Body of pancreas (tissue), 4 donors: ENCODE results near the gene THSD8. TPM values are rescaled to one million over a fixed set of nuclear protein-coding genes. Genes with fewer than 3 reads are reported as not detected.

Source experiments
- ATAC-seq: fragments of 150-250 bp; one replicate; pipeline ENCODE4 v1.9.1; 2016
- DNase-seq, 4 donors: peaks; one replicate each; pipeline ENCODE4 v3.0.0-alpha.2; 2019
- H3K27ac ChIP-seq, 4 donors: fragments of 200-600 bp; sonication (generic); 1 replicate in 3 of 4; 2 replicates in 1 of 4; pipeline versions ENCODE4 v1.5.1 to v1.6.1; 2016 to 2019; ENCODE audit warnings: mild to moderate bottlenecking in 1 of 4, mixed read lengths in 1 of 4, moderate library complexity in 1 of 4
- H3K27me3 ChIP-seq, 2 donors: fragments of 200-600 bp; sonication (generic); one replicate each; pipeline ENCODE4 v1.6.0; 2016; ENCODE audit warnings: mild to moderate bottlenecking in 1 of 2
- H3K36me3 ChIP-seq, 2 donors: fragments of 200-600 bp; sonication (generic); replicated peaks in 1 of 2; 2 replicates each; pipeline ENCODE4 v1.5.1; 2016; ENCODE audit warnings: low read depth in 2 of 2; ENCODE audit not compliant: insufficient read depth in 1 of 2
- H3K4me1 ChIP-seq: fragments of 200-600 bp; sonication (generic); one replicate; pipeline ENCODE4 v1.6.0; 2016
- H3K4me3 ChIP-seq, 2 donors: fragments of 200-600 bp; sonication (generic); 1 replicate in 1 of 2; 2 replicates in 1 of 2; pipeline ENCODE4 v1.5.1; 2016 to 2019
- H3K9me3 ChIP-seq, 3 donors: fragments of 200-600 bp; sonication (generic); 1 replicate in 2 of 3; 2 replicates in 1 of 3; pipeline ENCODE4 v1.5.1; 2016
- POLR2A ChIP-seq, 3 donors: fragments of 450-650 bp; IDR thresholded peaks; one replicate each; pipeline ENCODE4 v1.6.1; 2016; ENCODE audit warnings: antibody characterized with exemption in 3 of 3, mild to moderate bottlenecking in 2 of 3
- WGBS, 2 donors: methylation state at CpG; one replicate each; pipeline ENCODE4 v1.1.5; 2017; 5-methylcytosine and 5-hydroxymethylcytosine counted together
- intact Hi-C: fragments of 100-400 bp; cut with DNase I; formaldehyde crosslinking; loops from one replicate; pipeline ENCODE4 v1.15.1; 2023
- total RNA-seq, 2 donors: library from RNA; depleted of rRNA; stranded (reverse); fragments of >200 nt; gene quantifications; one replicate each; pipeline ENCODE4 v1.1.0, GENCODE V29; 2016
- TF ChIP-seq, protein P1 (sequence below), 7 experiments: fragments of 450-650 bp in 4 of 7; fragments of 200-600 bp in 3 of 7; sonication (generic) in 3 of 7; IDR thresholded peaks; one replicate each; pipeline ENCODE4 v1.5.1; 2016 to 2019; ENCODE audit warnings: antibody characterized with exemption in 7 of 7

THSD8 gene
- total RNA-seq, 2 donors from 2014 or later = not detected

DNA sequence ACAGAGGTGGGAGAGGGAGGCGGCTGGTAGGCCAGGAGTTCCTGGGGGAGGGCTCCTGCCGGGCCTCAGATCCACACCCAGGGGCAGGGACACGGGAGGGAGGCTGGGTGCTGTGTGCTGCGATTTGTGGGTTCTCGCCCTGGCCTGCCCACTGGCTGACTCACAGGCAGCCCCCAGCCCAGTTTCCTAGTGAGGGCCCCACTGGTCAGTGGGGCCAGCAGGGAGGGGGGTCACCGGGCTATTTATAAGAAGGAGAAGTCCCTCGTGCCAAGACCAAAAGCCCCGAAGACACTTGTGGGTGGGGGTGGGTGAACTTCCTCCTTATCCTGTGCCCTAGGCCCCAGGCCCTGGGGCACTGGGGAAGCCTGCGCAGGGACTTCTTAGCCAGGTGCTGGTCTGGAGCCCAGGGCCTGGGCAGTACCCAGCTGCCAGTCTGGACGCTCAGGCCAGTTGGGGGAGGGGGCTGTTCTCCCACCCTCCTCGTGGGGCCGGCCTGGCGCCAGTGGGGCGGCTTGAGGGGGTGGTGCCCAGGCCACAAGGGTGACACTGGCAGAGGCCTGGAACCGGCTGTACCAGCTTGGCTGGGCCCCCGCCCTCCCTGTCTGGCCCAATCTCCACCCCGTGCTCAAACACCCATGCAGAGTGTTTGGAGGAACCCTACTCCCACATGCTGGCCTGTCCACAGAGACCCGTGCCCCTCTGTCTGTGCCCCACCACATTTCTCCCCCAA, 15.6 kb upstream of the THSD8 start:
- 29 to 34% methylated on average over 7 to 18 of the region's 18 CpGs for WGBS, 2 donors
- DNase-seq (peak; percentile 89 to 96 (median 92)), ATAC-seq (peak; percentile 42)
- intact Hi-C loops = no loop called here
- H3K9me3 ChIP-seq = no peaks in the 10 kb centered on the region
- H3K4me1 ChIP-seq = peaks cover 92% of the 10 kb centered on the region
- H3K27ac ChIP-seq = peak overlapping the region; percentile 78 to 100 (median 96)
- no peaks in the 10 kb centered on the region for H3K27me3 ChIP-seq
- no peak overlapping the region for H3K4me3 ChIP-seq
- TF ChIP-seq POLR2A (IDR thresholded peaks at IDR 0.05) = peak; percentile 54 to 67 (median 64)
- TF ChIP-seq, protein P1, sequence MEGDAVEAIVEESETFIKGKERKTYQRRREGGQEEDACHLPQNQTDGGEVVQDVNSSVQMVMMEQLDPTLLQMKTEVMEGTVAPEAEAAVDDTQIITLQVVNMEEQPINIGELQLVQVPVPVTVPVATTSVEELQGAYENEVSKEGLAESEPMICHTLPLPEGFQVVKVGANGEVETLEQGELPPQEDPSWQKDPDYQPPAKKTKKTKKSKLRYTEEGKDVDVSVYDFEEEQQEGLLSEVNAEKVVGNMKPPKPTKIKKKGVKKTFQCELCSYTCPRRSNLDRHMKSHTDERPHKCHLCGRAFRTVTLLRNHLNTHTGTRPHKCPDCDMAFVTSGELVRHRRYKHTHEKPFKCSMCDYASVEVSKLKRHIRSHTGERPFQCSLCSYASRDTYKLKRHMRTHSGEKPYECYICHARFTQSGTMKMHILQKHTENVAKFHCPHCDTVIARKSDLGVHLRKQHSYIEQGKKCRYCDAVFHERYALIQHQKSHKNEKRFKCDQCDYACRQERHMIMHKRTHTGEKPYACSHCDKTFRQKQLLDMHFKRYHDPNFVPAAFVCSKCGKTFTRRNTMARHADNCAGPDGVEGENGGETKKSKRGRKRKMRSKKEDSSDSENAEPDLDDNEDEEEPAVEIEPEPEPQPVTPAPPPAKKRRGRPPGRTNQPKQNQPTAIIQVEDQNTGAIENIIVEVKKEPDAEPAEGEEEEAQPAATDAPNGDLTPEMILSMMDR (IDR thresholded peaks at IDR 0.05) = no peak
- no peaks in the 10 kb centered on the region for H3K36me3 ChIP-seq

DNA sequence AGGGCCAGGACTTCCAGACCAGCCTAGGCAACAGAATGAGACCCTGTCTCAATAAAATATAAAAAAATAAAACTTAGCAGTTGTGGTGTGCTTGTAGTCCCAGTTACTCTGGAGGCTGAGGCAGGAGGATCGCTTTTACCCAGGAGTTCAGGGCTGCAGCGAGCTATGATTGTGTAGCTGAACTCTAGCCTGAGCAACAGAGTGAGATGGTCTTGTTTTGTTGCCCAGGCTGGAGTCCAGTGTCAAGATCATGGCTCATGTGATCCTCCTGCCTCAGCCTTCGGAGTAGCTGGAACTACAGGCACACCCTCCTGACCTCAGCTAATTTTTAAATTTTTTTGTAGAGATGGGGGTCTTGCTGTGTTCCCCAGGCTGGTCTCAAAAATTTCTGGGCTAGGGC, 14.9 kb upstream of the THSD8 start:
- no peaks in the 10 kb centered on the region for H3K36me3 ChIP-seq
- no peaks in the 10 kb centered on the region for H3K27me3 ChIP-seq
- peak overlapping the region; percentile 78 to 100 (median 96) for H3K27ac ChIP-seq
- intact Hi-C loops = no loop called here
- H3K4me3 ChIP-seq = no peak overlapping the region
- DNase-seq (no peak), ATAC-seq (no peak)
- WGBS, 2 donors = 79 to 93% methylated on average over 3 of the region's 3 CpGs
- TF ChIP-seq, protein P1 (IDR thresholded peaks at IDR 0.05) = no peak
- no peak for TF ChIP-seq POLR2A (IDR thresholded peaks at IDR 0.05)
- peaks cover 88% of the 10 kb centered on the region for H3K4me1 ChIP-seq
- H3K9me3 ChIP-seq = no peaks in the 10 kb centered on the region

DNA sequence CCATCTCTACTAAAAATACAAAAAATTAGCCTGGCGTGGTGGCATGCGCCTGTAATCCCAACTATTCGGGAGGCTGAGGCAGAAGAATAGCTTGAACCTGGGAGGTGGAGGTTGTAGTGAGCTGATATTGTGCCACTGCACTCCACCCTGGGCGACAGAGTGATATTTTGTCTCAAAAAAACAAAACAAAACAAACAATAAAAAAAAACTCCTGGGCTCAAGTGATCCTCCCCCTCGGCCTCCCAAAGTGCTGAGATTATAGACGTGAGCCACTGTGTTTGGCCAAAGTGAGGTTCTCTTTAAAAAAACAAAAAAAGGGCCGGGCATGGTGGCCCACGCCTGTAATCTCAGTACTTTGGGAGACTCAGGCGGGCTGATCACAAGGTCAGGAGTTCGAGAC, 14.4 kb upstream of the THSD8 start:
- intact Hi-C loops = no loop called here
- no peaks in the 10 kb centered on the region for H3K9me3 ChIP-seq
- DNase-seq (no peak), ATAC-seq (no peak)
- H3K4me1 ChIP-seq = peaks cover 83% of the 10 kb centered on the region
- no peak overlapping the region for H3K4me3 ChIP-seq
- TF ChIP-seq, protein P1 (IDR thresholded peaks at IDR 0.05) = no peak
- TF ChIP-seq POLR2A (IDR thresholded peaks at IDR 0.05) = no peak
- H3K27me3 ChIP-seq = no peaks in the 10 kb centered on the region
- whole genome bisulfite sequencing, 2 donors = 78 to 80% methylated on average over 10 of the region's 10 CpGs
- peak overlapping the region; percentile 78 to 100 (median 96) for H3K27ac ChIP-seq
- H3K36me3 ChIP-seq = no peaks in the 10 kb centered on the region

DNA sequence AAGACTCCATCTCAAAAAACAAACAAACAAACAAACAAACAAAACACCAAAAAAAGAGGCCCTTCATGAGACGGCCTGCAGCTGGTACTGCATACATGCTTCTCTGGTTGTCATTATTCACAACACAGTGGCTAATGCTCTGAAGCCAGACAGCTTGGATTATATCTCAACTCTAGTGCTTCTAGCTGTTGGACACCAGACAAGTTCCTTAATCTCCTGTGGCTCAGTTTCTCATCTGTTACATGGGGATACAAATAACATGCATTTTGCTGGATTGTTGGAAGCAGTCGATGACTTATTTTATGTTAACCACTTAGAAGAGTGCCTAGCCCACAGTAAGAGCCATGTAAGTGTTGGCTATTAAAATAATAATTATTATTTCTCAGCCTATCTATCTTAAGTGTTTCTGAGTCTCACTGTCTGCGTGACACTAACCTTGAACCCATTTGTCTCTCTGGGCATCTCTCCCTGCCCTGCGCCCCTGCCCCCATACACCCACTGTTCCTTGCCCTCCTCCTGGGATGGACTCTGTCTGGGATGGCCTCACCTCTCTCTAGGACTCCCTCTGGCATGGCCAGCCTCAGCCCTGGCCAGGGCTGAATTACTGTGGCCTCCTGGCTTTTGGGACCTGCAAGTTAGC, 13.7 kb upstream of the THSD8 start:
- Histone ChIP-seq H3K4me3 (no peak overlapping the region), H3K9me3 (no peaks in the 10 kb centered on the region), H3K27me3 (no peaks in the 10 kb centered on the region), H3K27ac (peak overlapping the region; percentile 94 to 100 (median 98)), H3K36me3 (no peaks in the 10 kb centered on the region), H3K4me1 (peaks cover 75% of the 10 kb centered on the region)
- intact Hi-C loops = no loop called here
- ATAC-seq (no peak), DNase-seq (no peak)
- TF ChIP-seq, protein P1 (IDR thresholded peaks at IDR 0.05) = no peak
- no peak for TF ChIP-seq POLR2A (IDR thresholded peaks at IDR 0.05)
- WGBS, 2 donors = 42 to 61% methylated on average over 4 of the region's 4 CpGs
